NCI-H1092 (cell line): Measurements from ENCODE around the gene TXNDC11.

Source experiments
- DNase-seq: peaks from one replicate; lab custom pipeline; 2025; lab: John Stamatoyannopoulos, UW

TXNDC11 gene

GRCh38 chr16:11675561-11676511 is 66.8 kb downstream of the TXNDC11 start:
- DNase-seq: no peak

GRCh38 chr16:11674818-11675560 is 67.7 kb downstream of the TXNDC11 start:
- DNase-seq: no peak

GRCh38 chr16:11674001-11674817 is 68.4 kb downstream of the TXNDC11 start:
- no peak for DNase-seq

GRCh38 chr16:11673091-11674000 is 69.3 kb downstream of the TXNDC11 start:
- no peak for DNase-seq

- no peak for DNase-seq
Measured at GRCh38 chr16:11672206-11673090, 70.2 kb downstream of the TXNDC11 start.

GRCh38 chr16:11671676-11672075 is 71.0 kb downstream of the TXNDC11 start:
- no peak for DNase-seq

- DNase-seq: no peak
Measured at GRCh38 chr16:11671271-11671670, 71.4 kb downstream of the TXNDC11 start.

- no peak for DNase-seq
Measured at GRCh38 chr16:11670171-11671131, 72.2 kb downstream of the TXNDC11 start.

- no peak for DNase-seq
Measured at GRCh38 chr16:11669380-11670146, 73.1 kb downstream of the TXNDC11 start.

- no peak for DNase-seq
Measured at GRCh38 chr16:11668623-11669379, 73.9 kb downstream of the TXNDC11 start.

- DNase-seq: peak; percentile 81
Measured at GRCh38 chr16:11667824-11668622, 74.6 kb downstream of the TXNDC11 start, which contains the start of gene SNN. SNN (plus strand) TSS chr16:11668455; CDS start chr16:11676060, 7,605 bp downstream.

- DNase-seq: no peak
Measured at GRCh38 chr16:11667221-11667823, 75.3 kb downstream of the TXNDC11 start.

- DNase-seq: no peak
Measured at GRCh38 chr16:11666103-11667055, 76.3 kb downstream of the TXNDC11 start.

GRCh38 chr16:11665071-11665491 is 77.6 kb downstream of the TXNDC11 start:
- no peak for DNase-seq

- DNase-seq: no peak
Measured at GRCh38 chr16:11662582-11662981, 80.1 kb downstream of the TXNDC11 start.
